Keratinocyte (primary cell): ENCODE results near the gene SEC11C.

Source experiments
- CTCF ChIP-seq, 3 experiments: IDR thresholded peaks in 1 of 3; conservative IDR thresholded peaks in 1 of 3; optimal IDR thresholded peaks in 1 of 3; 2 replicates in 2 of 3; 3 replicates in 1 of 3; pipeline versions ENCODE3 to v1.5.1; 2011; ENCODE audit warnings: low read length in 3 of 3, mild to moderate bottlenecking in 3 of 3, moderate library complexity in 2 of 3, control low read depth in 1 of 3, inconsistent platforms in 1 of 3; ENCODE audit not compliant: insufficient read depth in 2 of 3; ENCODE audit errors: extremely low read depth in 1 of 3
- EZH2 ChIP-seq: IDR thresholded peaks from one replicate; pipeline ENCODE4 v1.6.1; 2012; ENCODE audit warnings: inconsistent platforms, mild to moderate bottlenecking, low read length, moderate library complexity

GRCh38 chr18:59123588-59124369, 15.9 kb upstream of the SEC11C start:
- TF ChIP-seq CTCF (optimal IDR thresholded peaks at IDR 0.05 in 1 of 3, IDR thresholded peaks at IDR 0.05 in 1 of 3, conservative IDR thresholded peaks at IDR 0.05 in 1 of 3; ENCODE audit: extremely low read depth in 1 of 3, insufficient read depth in 2 of 3, low read length in 3 of 3) (no peak), EZH2 (no peak)
